H9 (cell line): ENCODE results near the gene SERTAD1. TPM values are rescaled to one million over a fixed set of nuclear protein-coding genes. Genes with fewer than 3 reads are reported as not detected.

Experiments used
- DNase-seq: peaks from one replicate; pipeline ENCODE4 v3.0.0-alpha.2; 2017
- H2AFZ ChIP-seq: one replicate; pipeline ENCODE4 v1.6.1; 2013; ENCODE audit warnings: mild to moderate bottlenecking, low read length, control low read depth, moderate library complexity
- H2AK5ac ChIP-seq: 2 replicates; pipeline ENCODE4 v1.6.1; 2013; ENCODE audit warnings: low read length, control low read depth, mixed read lengths; ENCODE audit not compliant: insufficient read length
- H2BK120ac ChIP-seq: one replicate; pipeline ENCODE4 v1.6.1; 2013; ENCODE audit warnings: low read depth, mild to moderate bottlenecking, low read length, control low read depth, inconsistent platforms; ENCODE audit not compliant: poor library complexity, severe bottlenecking
- H2BK12ac ChIP-seq: 2 replicates; pipeline ENCODE4 v1.6.1; 2013; ENCODE audit warnings: low read length, control low read depth, mixed read lengths, low read depth; ENCODE audit not compliant: insufficient read length
- H2BK15ac ChIP-seq: 2 replicates; pipeline ENCODE4 v1.6.1; 2013; ENCODE audit warnings: low read depth, low read length, control low read depth
- H2BK20ac ChIP-seq: one replicate; pipeline ENCODE4 v1.6.1; 2013; ENCODE audit warnings: low read depth, mild to moderate bottlenecking, low read length, control low read depth, inconsistent platforms; ENCODE audit not compliant: poor library complexity, severe bottlenecking
- H2BK5ac ChIP-seq: 2 replicates; pipeline ENCODE4 v1.6.1; 2013; ENCODE audit warnings: low read length, control low read depth, mixed read lengths; ENCODE audit not compliant: insufficient read length
- H3K14ac ChIP-seq: 2 replicates; pipeline ENCODE4 v1.6.1; 2013; ENCODE audit warnings: low read length, control low read depth; ENCODE audit not compliant: insufficient read depth
- H3K18ac ChIP-seq: 2 replicates; pipeline ENCODE4 v1.6.1; 2013; ENCODE audit warnings: low read depth, mild to moderate bottlenecking, mixed read lengths, low read length, control low read depth; ENCODE audit not compliant: insufficient read length
- H3K23ac ChIP-seq: 2 replicates; pipeline ENCODE4 v1.6.1; 2013; ENCODE audit warnings: low read length, control low read depth, mixed read lengths, low read depth; ENCODE audit not compliant: insufficient read length
- H3K23me2 ChIP-seq: 2 replicates; pipeline ENCODE4 v1.6.1; 2013; ENCODE audit warnings: low read depth, mild to moderate bottlenecking, mixed read lengths, low read length, control low read depth; ENCODE audit not compliant: insufficient read length, poor library complexity, severe bottlenecking
- H3K27ac ChIP-seq: 2 replicates; pipeline ENCODE4 v1.5.1; 2013; ENCODE audit warnings: low read length, control low read depth, mixed read lengths, low read depth; ENCODE audit not compliant: insufficient read length
- H3K27me3 ChIP-seq: 2 replicates; pipeline ENCODE4 v1.6.1; 2013; ENCODE audit warnings: low read length, control low read depth, inconsistent platforms; ENCODE audit not compliant: insufficient read depth
- H3K4ac ChIP-seq: 2 replicates; pipeline ENCODE4 v1.6.1; 2013; ENCODE audit warnings: low read depth, mild to moderate bottlenecking, control low read depth, inconsistent platforms, low read length, moderate library complexity
- H3K4me1 ChIP-seq: 2 replicates; pipeline ENCODE4 v1.6.1; 2013; ENCODE audit warnings: low read length, control low read depth, inconsistent platforms; ENCODE audit not compliant: insufficient read depth
- H3K4me2 ChIP-seq: 2 replicates; pipeline ENCODE4 v1.6.1; 2013; ENCODE audit warnings: low read length, control low read depth, mixed read lengths; ENCODE audit not compliant: insufficient read length, insufficient read depth
- H3K56ac ChIP-seq: 2 replicates; pipeline ENCODE4 v1.6.1; 2013; ENCODE audit warnings: low read depth, mild to moderate bottlenecking, mixed read lengths, low read length, control low read depth; ENCODE audit not compliant: insufficient read length
- H3K79me1 ChIP-seq: 2 replicates; pipeline ENCODE4 v1.6.1; 2013; ENCODE audit warnings: low read depth, mild to moderate bottlenecking, moderate library complexity, low read length, control low read depth, inconsistent platforms; ENCODE audit not compliant: insufficient read depth, poor library complexity, severe bottlenecking
- H3K79me2 ChIP-seq: 2 replicates; pipeline ENCODE4 v1.6.1; 2013; ENCODE audit warnings: low read length, control low read depth, inconsistent platforms; ENCODE audit not compliant: insufficient read depth
- H3K9ac ChIP-seq: 2 replicates; pipeline ENCODE4 v1.6.1; 2013; ENCODE audit warnings: low read length, control low read depth, mixed read lengths; ENCODE audit not compliant: insufficient read length; ENCODE audit errors: extremely low read depth
- H3K9me3 ChIP-seq: one replicate; pipeline ENCODE4 v1.6.1; 2013; ENCODE audit warnings: low read depth, low read length, inconsistent platforms; ENCODE audit not compliant: control insufficient read depth
- H3T11ph ChIP-seq: one replicate; pipeline ENCODE4 v1.6.1; 2013; ENCODE audit warnings: mild to moderate bottlenecking, low read length, control low read depth, inconsistent platforms
- H4K20me1 ChIP-seq: one replicate; pipeline ENCODE4 v1.6.1; 2013; ENCODE audit not compliant: control insufficient read depth, insufficient read length, insufficient read depth
- H4K5ac ChIP-seq: 2 replicates; pipeline ENCODE4 v1.6.1; 2013; ENCODE audit warnings: low read depth, mild to moderate bottlenecking, mixed read lengths, low read length, control low read depth; ENCODE audit not compliant: insufficient read length
- H4K8ac ChIP-seq: replicated peaks from 2 replicates; pipeline ENCODE4 v1.6.1; 2013; ENCODE audit warnings: low read length, control low read depth, mixed read lengths, low read depth; ENCODE audit not compliant: insufficient read length
- H4K91ac ChIP-seq: 2 replicates; pipeline ENCODE4 v1.6.1; 2013; ENCODE audit warnings: low read depth, mild to moderate bottlenecking, moderate library complexity, mixed read lengths, low read length, control low read depth; ENCODE audit not compliant: insufficient read length
- H3K27ac Mint-ChIP-seq, 3 experiments: 2 replicates in 2 of 3; 3 replicates in 1 of 3; pipeline ENCODE4 v1.8.0; 2020 to 2021; ENCODE audit warnings: mixed read lengths in 3 of 3, mild to moderate bottlenecking in 1 of 3, moderate library complexity in 1 of 3
- H3K27me3 Mint-ChIP-seq: 2 replicates; pipeline ENCODE4 v1.8.0; 2021; ENCODE audit warnings: low read depth, mild to moderate bottlenecking, moderate library complexity, mixed read lengths
- H3K36me3 Mint-ChIP-seq, 3 experiments: 2 replicates in 2 of 3; 3 replicates in 1 of 3; pipeline ENCODE4 v1.8.0; 2020 to 2021; ENCODE audit warnings: low read depth in 3 of 3, mixed read lengths in 3 of 3; ENCODE audit not compliant: insufficient read depth in 1 of 3
- H3K4me1 Mint-ChIP-seq, 2 experiments: 2 replicates each; pipeline ENCODE4 v1.8.0; 2020; ENCODE audit warnings: mixed read lengths in 2 of 2
- H3K4me3 Mint-ChIP-seq, 2 experiments: 2 replicates in 1 of 2; 3 replicates in 1 of 2; pipeline ENCODE4 v1.8.0; 2020 to 2021; ENCODE audit warnings: mild to moderate bottlenecking in 2 of 2, mixed read lengths in 2 of 2, moderate library complexity in 1 of 2
- H3K9me3 Mint-ChIP-seq, 2 experiments: 2 replicates in 1 of 2; 3 replicates in 1 of 2; pipeline ENCODE4 v1.8.0; 2020; ENCODE audit warnings: mild to moderate bottlenecking in 2 of 2, mixed read lengths in 2 of 2, moderate library complexity in 1 of 2
- WGBS: extraction: QIAGEN DNeasy Blood & Tissue Kit; methylation state at CpG from one replicate; pipeline ENCODE4 v1.1.7; 2013; ENCODE audit warnings: missing lambda C conversion rate, low lambda C conversion rate, mixed read lengths; ENCODE audit not compliant: insufficient read length; ENCODE audit errors: extremely low coverage; 5-methylcytosine and 5-hydroxymethylcytosine counted together
- total RNA-seq: library from RNA; stranded (reverse); gene quantifications from 2 replicates; pipeline ENCODE4 v1.2.1, GENCODE V29; 2021
- TF ChIP-seq, protein P1 (sequence below): fragments of 200-600 bp; sonication (generic); conservative IDR thresholded peaks from 3 replicates; pipeline ENCODE4 v1.8.0; 2021; ENCODE audit warnings: antibody characterized with exemption, mild to moderate bottlenecking

Gene SERTAD1
- total RNA-seq, 1 experiment from 2014 or later: 7.9 TPM

DNA sequence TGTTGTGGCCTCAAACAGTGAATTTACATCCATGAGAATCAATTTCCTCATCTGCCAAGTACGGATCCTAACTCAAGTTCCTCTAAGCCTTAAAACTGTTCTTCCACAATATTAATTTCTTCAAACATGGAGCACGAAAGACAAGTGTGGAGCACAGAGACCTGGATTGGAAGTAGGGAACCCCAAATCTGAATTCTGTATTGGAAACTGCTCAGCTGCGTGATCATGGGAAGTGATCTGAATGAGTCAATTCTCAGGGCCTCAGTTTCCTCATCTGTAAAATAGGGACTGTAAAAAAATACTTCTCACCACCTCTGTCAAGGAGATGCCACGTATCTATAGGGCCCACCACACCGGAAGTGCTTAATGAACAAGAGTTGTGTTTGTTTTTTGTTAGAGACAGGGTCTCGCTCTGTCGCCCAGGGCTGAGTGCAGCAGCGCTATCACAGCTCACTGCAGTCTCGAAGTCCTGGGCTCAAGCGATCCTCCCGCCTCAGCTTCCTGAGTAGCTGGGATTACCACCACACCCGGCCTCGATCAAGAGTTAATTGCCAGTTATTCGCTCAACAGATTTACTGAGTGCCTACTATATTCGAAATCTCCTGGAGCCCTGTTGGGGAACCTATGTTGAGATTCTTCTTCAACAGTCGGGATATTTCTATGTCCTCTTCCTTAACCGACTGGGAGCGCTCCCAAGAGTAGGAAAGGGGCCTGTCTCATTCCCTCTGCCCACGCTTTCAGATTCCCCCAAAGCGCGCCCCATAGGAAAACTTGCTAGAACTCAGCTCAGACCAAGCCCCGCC, 16.7 kb upstream of the SERTAD1 start:
- TF ChIP-seq, protein P1, sequence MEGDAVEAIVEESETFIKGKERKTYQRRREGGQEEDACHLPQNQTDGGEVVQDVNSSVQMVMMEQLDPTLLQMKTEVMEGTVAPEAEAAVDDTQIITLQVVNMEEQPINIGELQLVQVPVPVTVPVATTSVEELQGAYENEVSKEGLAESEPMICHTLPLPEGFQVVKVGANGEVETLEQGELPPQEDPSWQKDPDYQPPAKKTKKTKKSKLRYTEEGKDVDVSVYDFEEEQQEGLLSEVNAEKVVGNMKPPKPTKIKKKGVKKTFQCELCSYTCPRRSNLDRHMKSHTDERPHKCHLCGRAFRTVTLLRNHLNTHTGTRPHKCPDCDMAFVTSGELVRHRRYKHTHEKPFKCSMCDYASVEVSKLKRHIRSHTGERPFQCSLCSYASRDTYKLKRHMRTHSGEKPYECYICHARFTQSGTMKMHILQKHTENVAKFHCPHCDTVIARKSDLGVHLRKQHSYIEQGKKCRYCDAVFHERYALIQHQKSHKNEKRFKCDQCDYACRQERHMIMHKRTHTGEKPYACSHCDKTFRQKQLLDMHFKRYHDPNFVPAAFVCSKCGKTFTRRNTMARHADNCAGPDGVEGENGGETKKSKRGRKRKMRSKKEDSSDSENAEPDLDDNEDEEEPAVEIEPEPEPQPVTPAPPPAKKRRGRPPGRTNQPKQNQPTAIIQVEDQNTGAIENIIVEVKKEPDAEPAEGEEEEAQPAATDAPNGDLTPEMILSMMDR: no peak
- Histone ChIP-seq H4K5ac (no peak overlapping the region), H2BK12ac (no peak overlapping the region), H2BK120ac (no peak overlapping the region), H3K79me2 (peaks cover 4% of the 10 kb centered on the region; the same call in 1 of the 2 replicates), H2AK5ac (no peak overlapping the region), H3T11ph (no peak overlapping the region), H2BK15ac (no peak overlapping the region), H3K4me2 (peak overlapping the region; percentile 80), H2BK20ac (no peak overlapping the region), H4K91ac (no peak overlapping the region), H4K8ac (no peak overlapping the region), H3K23me2 (peaks cover 3% of the 10 kb centered on the region), H3K14ac (no peak overlapping the region), H3K4ac (no peak overlapping the region), H4K20me1 (no peaks in the 10 kb centered on the region), H2AFZ (no peak overlapping the region), H3K9me3 (no peaks in the 10 kb centered on the region), H3K9ac (peak overlapping the region; percentile 11), H3K79me1 (peaks cover 6% of the 10 kb centered on the region), H2BK5ac (no peak overlapping the region), H3K23ac (no peak overlapping the region), H3K56ac (no peak overlapping the region), H3K27me3 (no peaks in the 10 kb centered on the region), H3K18ac (no peak overlapping the region), H3K4me1 (no peaks in the 10 kb centered on the region), H3K27ac (no peak overlapping the region)
- H3K4me1 Mint-ChIP-seq: peaks cover 28 to 32% of the 10 kb centered on the region in 2 experiments
- H3K36me3 Mint-ChIP-seq: peaks cover 15 to 25% (median 23%) of the 10 kb centered on the region in 3 experiments
- no CpG with 5 or more reads among the region's 22 CpGs for WGBS
- no peaks in the 10 kb centered on the region for H3K27me3 Mint-ChIP-seq
- peak overlapping the region; percentile 91 to 96 for H3K4me3 Mint-ChIP-seq
- DNase-seq: no peak
- peak overlapping the region; percentile 94 to 99 (median 99) for H3K27ac Mint-ChIP-seq
- no peaks in the 10 kb centered on the region; a peak in 1 of 5 replicates for H3K9me3 Mint-ChIP-seq
